SKM-1 treated with dmso at 0.1 percent for 144 hours (cell line): ENCODE data around the gene PLD4.

ENCODE experiments used
- DNase-seq: peaks from one replicate; lab custom pipeline; 2025; ENCODE audit not compliant: unreplicated experiment; lab: John Stamatoyannopoulos, UW

The PLD4 gene

GRCh38 chr14:104953896-104954656 lies 29.4 kb downstream of the PLD4 start:
- no peak for DNase-seq

- DNase-seq, result no peak
Observed at GRCh38 chr14:104954746-104955395, 30.2 kb downstream of the PLD4 start.

GRCh38 chr14:104955396-104955770 lies 30.7 kb downstream of the PLD4 start:
- no peak for DNase-seq

- DNase-seq, result no peak
Observed at GRCh38 chr14:104956290-104956890, 31.7 kb downstream of the PLD4 start.

- no peak for DNase-seq
Observed at GRCh38 chr14:104957146-104958113, 32.8 kb downstream of the PLD4 start.

GRCh38 chr14:104964546-104964945 lies 39.9 kb downstream of the PLD4 start:
- no peak for DNase-seq

GRCh38 chr14:104965561-104966231 lies 41.0 kb downstream of the PLD4 start:
- no peak for DNase-seq

- DNase-seq, result no peak
Observed at GRCh38 chr14:104966261-104966865, 41.7 kb downstream of the PLD4 start.

- no peak for DNase-seq
Observed at GRCh38 chr14:104966981-104967385, 42.3 kb downstream of the PLD4 start.

GRCh38 chr14:104967386-104968152 lies 42.9 kb downstream of the PLD4 start:
- no peak for DNase-seq

- DNase-seq, result no peak
Observed at GRCh38 chr14:104968153-104968527, 43.5 kb downstream of the PLD4 start.

- DNase-seq, result no peak
Observed at GRCh38 chr14:104968541-104969401, 44.1 kb downstream of the PLD4 start.

GRCh38 chr14:104969741-104970230 lies 45.1 kb downstream of the PLD4 start:
- no peak for DNase-seq

GRCh38 chr14:104970231-104971068 lies 45.8 kb downstream of the PLD4 start:
- no peak for DNase-seq

- no peak for DNase-seq
Observed at GRCh38 chr14:104971447-104972240, 47.0 kb downstream of the PLD4 start.

- DNase-seq, result no peak
Observed at GRCh38 chr14:104972301-104973134, 47.8 kb downstream of the PLD4 start.
